Liver (tissue), 9 donors: ENCODE measurements around the gene SNAPIN. TPM values are rescaled to one million over a fixed set of nuclear protein-coding genes. Genes with fewer than 3 reads are reported as not detected.

Source experiments
- DNase-seq: peaks from one replicate; pipeline ENCODE4 v3.0.0-alpha.2; 2017; ENCODE audit warnings: low spot score
- H3K27ac ChIP-seq, 2 donors: one replicate each; pipeline ENCODE4 v1.7.0; 2013; ENCODE audit warnings: inconsistent platforms in 2 of 2, low read length in 2 of 2, control low read depth in 1 of 2, low read depth in 1 of 2, mild to moderate bottlenecking in 1 of 2
- H3K27me3 ChIP-seq, 4 donors: one replicate each; pipeline versions ENCODE4 v1.6.1 to v1.7.0; 2013; ENCODE audit warnings: low read length in 3 of 4, inconsistent platforms in 1 of 4, mild to moderate bottlenecking in 1 of 4, moderate library complexity in 1 of 4; ENCODE audit not compliant: control insufficient read depth in 4 of 4, insufficient read depth in 4 of 4
- H3K36me3 ChIP-seq, 4 donors: one replicate each; pipeline versions ENCODE4 v1.6.1 to v1.7.0; 2013; ENCODE audit warnings: low read length in 3 of 4, mild to moderate bottlenecking in 3 of 4, low read depth in 1 of 4, moderate library complexity in 1 of 4; ENCODE audit not compliant: control insufficient read depth in 4 of 4, insufficient read depth in 3 of 4
- H3K4me1 ChIP-seq, 4 donors: one replicate each; pipeline versions ENCODE4 v1.6.1 to v1.7.0; 2013; ENCODE audit warnings: low read length in 3 of 4, mild to moderate bottlenecking in 3 of 4, moderate library complexity in 1 of 4; ENCODE audit not compliant: control insufficient read depth in 4 of 4, insufficient read depth in 4 of 4
- H3K4me3 ChIP-seq, 3 donors: one replicate each; pipeline versions ENCODE4 v1.6.1 to v1.7.0; 2013; ENCODE audit warnings: low read length in 3 of 3, control low read depth in 1 of 3, low read depth in 1 of 3, mild to moderate bottlenecking in 1 of 3
- H3K9ac ChIP-seq, 2 donors: one replicate each; pipeline ENCODE4 v1.7.0; 2013; ENCODE audit warnings: low read length in 2 of 2, mild to moderate bottlenecking in 2 of 2, moderate library complexity in 2 of 2, control low read depth in 1 of 2, low read depth in 1 of 2
- H3K9me3 ChIP-seq, 4 donors: one replicate each; pipeline versions ENCODE4 v1.6.1 to v1.7.0; 2013; ENCODE audit warnings: low read length in 3 of 4; ENCODE audit not compliant: control insufficient read depth in 4 of 4
- ATF3 ChIP-seq: IDR thresholded peaks from 2 replicates; pipeline ENCODE4 v1.6.1; 2016; ENCODE audit warnings: antibody characterized with exemption
- CTCF ChIP-seq: fragments of 150-350 bp; IDR thresholded peaks from 2 replicates; pipeline ENCODE4 v1.5.1; 2017; ENCODE audit warnings: improper control_type of control experiment, low read depth, low read length; ENCODE audit not compliant: missing input control
- EGR1 ChIP-seq, 2 donors: IDR thresholded peaks; 2 replicates each; pipeline ENCODE4 v1.6.1; 2016 to 2018; ENCODE audit warnings: antibody characterized with exemption in 2 of 2, low read depth in 2 of 2
- FOXA1 ChIP-seq: IDR thresholded peaks from 2 replicates; pipeline ENCODE4 v1.6.1; 2016; ENCODE audit warnings: antibody characterized with exemption
- HNF4A ChIP-seq, 2 donors: conservative IDR thresholded peaks; 2 replicates each; pipeline ENCODE4 v1.6.1; 2016; ENCODE audit warnings: antibody characterized with exemption in 2 of 2, mild to moderate bottlenecking in 2 of 2
- JUND ChIP-seq, 2 donors: IDR thresholded peaks; 2 replicates each; pipeline ENCODE4 v1.6.1; 2016; ENCODE audit warnings: antibody characterized with exemption in 2 of 2
- MAX ChIP-seq: IDR thresholded peaks from 2 replicates; pipeline ENCODE4 v1.6.1; 2016; ENCODE audit warnings: antibody characterized with exemption
- NR2F2 ChIP-seq: IDR thresholded peaks from 2 replicates; pipeline ENCODE4 v1.6.1; 2016; ENCODE audit warnings: antibody characterized with exemption
- RAD21 ChIP-seq, 2 donors: IDR thresholded peaks; 2 replicates each; pipeline ENCODE4 v1.6.1; 2016; ENCODE audit warnings: antibody characterized with exemption in 2 of 2, mild to moderate bottlenecking in 2 of 2
- REST ChIP-seq: IDR thresholded peaks from 2 replicates; pipeline ENCODE4 v1.6.1; 2016; ENCODE audit warnings: antibody characterized with exemption, mild to moderate bottlenecking
- RXRA ChIP-seq, 2 donors: IDR thresholded peaks; 2 replicates each; pipeline ENCODE4 v1.6.1; 2017 to 2018; ENCODE audit warnings: antibody characterized with exemption in 2 of 2, mild to moderate bottlenecking in 1 of 2
- SP1 ChIP-seq: IDR thresholded peaks from 2 replicates; pipeline ENCODE4 v1.6.1; 2018; ENCODE audit warnings: antibody characterized with exemption, mild to moderate bottlenecking
- TAF1 ChIP-seq: conservative IDR thresholded peaks from 2 replicates; pipeline ENCODE4 v1.6.1; 2016; ENCODE audit warnings: antibody characterized with exemption, mild to moderate bottlenecking
- YY1 ChIP-seq: IDR thresholded peaks from 2 replicates; pipeline ENCODE4 v1.6.1; 2016; ENCODE audit warnings: antibody characterized with exemption, mild to moderate bottlenecking
- WGBS: extraction: QIAGEN DNeasy Blood & Tissue Kit; methylation state at CpG from one replicate; pipeline ENCODE4 v1.1.7; 2013; 5-methylcytosine and 5-hydroxymethylcytosine counted together
- polyA plus RNA-seq, 2 donors: library from polyadenylated mRNA; stranded (reverse) in 1 of 2; unstranded in 1 of 2; fragments of 200-250 nt in 1 of 2; fragments of >200 nt in 1 of 2; fragmentation: Nextera tagmentation in 1 of 2; extraction: Ambion mirVana in 1 of 2; gene quantifications; one replicate each; pipeline versions ENCODE4 v1.2.1 to v1.2.3, GENCODE V29; 2013 to 2015
- total RNA-seq, 2 donors: library from RNA; depleted of rRNA; stranded (reverse); fragments of >200 nt; gene quantifications; one replicate each; pipeline ENCODE4 v1.2.3, GENCODE V29; 2014
- donor health status: healthy.
- donor health status: healthy.
- donor health status: healthy.
- donor health status: healthy.
- donor health status: healthy.

SNAPIN gene
- total and polyA plus RNA-seq, 4 donors, result 20.0 to 30.5 (median 24.2) TPM

- Histone ChIP-seq H3K4me3 (no peak overlapping the region), H3K27me3 (no peaks in the 10 kb centered on the region), H3K9me3 (no peaks in the 10 kb centered on the region), H3K27ac (no peak overlapping the region), H3K9ac (no peak overlapping the region), H3K36me3 (no peaks in the 10 kb centered on the region), H3K4me1 (peaks cover 0 to 19% (median 10%) of the 10 kb centered on the region in 4 donors)
- DNase-seq, result no peak
- TF ChIP-seq YY1 (no peak), RXRA (IDR thresholded peaks at IDR 0.05) (no peak), RAD21 (IDR thresholded peaks at IDR 0.05) (no peak), NR2F2 (no peak), REST (no peak), TAF1 (no peak), SP1 (no peak), MAX (no peak), JUND (IDR thresholded peaks at IDR 0.05) (no peak), ATF3 (no peak)
- 100% methylated on average over 1 of the region's 1 CpG for WGBS
Observed at GRCh38 chr1:153651771-153652170, 6.7 kb upstream of the SNAPIN start.

- TF ChIP-seq HNF4A (conservative IDR thresholded peaks at IDR 0.05), result no peak
- TF ChIP-seq EGR1 (IDR thresholded peaks at IDR 0.05; ENCODE audit: low read depth in 2 of 2), result no peak
- no peak for TF ChIP-seq CTCF
- TF ChIP-seq YY1, result no peak
- TF ChIP-seq FOXA1, result no peak
- no peak for TF ChIP-seq SP1
- no peaks in the 10 kb centered on the region for H3K9me3 ChIP-seq
Observed at GRCh38 chr1:153652805-153653500, 5.5 kb upstream of the SNAPIN start.

More at GRCh38 chr1:153652805-153653500, 5.5 kb upstream of the SNAPIN start:
- H3K4me3 ChIP-seq, result no peak overlapping the region
- H3K4me1 ChIP-seq, result peaks cover 1 to 14% (median 10%) of the 10 kb centered on the region in 4 donors
- WGBS, result 62% methylated on average over 3 of the region's 3 CpGs
- no peak overlapping the region for H3K27ac ChIP-seq
- no peaks in the 10 kb centered on the region for H3K36me3 ChIP-seq
- no peaks in the 10 kb centered on the region for H3K27me3 ChIP-seq
- DNase-seq, result no peak
- H3K9ac ChIP-seq, result no peak overlapping the region
